Chondrocyte (in vitro differentiated cells): Measurements from ENCODE around the gene PLXND1. TPM values are rescaled to one million over a fixed set of nuclear protein-coding genes. Genes with fewer than 3 reads are reported as not detected.

Source experiments
- DNase-seq: peaks from one replicate; pipeline ENCODE4 v3.0.0; 2021; ENCODE audit warnings: mixed read lengths, low spot score
- H3K27ac Mint-ChIP-seq: one replicate; pipeline ENCODE4 v1.8.0; 2021; ENCODE audit warnings: mild to moderate bottlenecking, moderate library complexity, mixed read lengths; ENCODE audit not compliant: unreplicated experiment
- H3K27me3 Mint-ChIP-seq: 2 replicates; pipeline ENCODE4 v1.8.0; 2021; ENCODE audit warnings: low read depth, mixed read lengths
- H3K36me3 Mint-ChIP-seq: 2 replicates; pipeline ENCODE4 v1.8.0; 2021; ENCODE audit warnings: low read depth, mixed read lengths
- H3K4me1 Mint-ChIP-seq: 2 replicates; pipeline ENCODE4 v1.8.0; 2021; ENCODE audit warnings: low read depth, mild to moderate bottlenecking, mixed read lengths
- H3K4me3 Mint-ChIP-seq: one replicate; pipeline ENCODE4 v1.8.0; 2021; ENCODE audit warnings: mild to moderate bottlenecking, moderate library complexity, mixed read lengths; ENCODE audit not compliant: unreplicated experiment
- H3K9me3 Mint-ChIP-seq: 2 replicates; pipeline ENCODE4 v1.8.0; 2021; ENCODE audit warnings: low read depth, mixed read lengths
- CTCF ChIP-seq: fragments of 200-600 bp; sonication (generic); IDR thresholded peaks from 2 replicates; pipeline ENCODE4 v1.5.0; 2021; ENCODE audit warnings: antibody characterized with exemption, mild to moderate bottlenecking, moderate library complexity
- total RNA-seq: library from RNA; stranded (reverse); gene quantifications from 3 replicates; pipeline ENCODE4 v1.2.1, GENCODE V29; 2021

Gene PLXND1
- total RNA-seq, 1 donor from 2014 or later: 267 TPM

DNA sequence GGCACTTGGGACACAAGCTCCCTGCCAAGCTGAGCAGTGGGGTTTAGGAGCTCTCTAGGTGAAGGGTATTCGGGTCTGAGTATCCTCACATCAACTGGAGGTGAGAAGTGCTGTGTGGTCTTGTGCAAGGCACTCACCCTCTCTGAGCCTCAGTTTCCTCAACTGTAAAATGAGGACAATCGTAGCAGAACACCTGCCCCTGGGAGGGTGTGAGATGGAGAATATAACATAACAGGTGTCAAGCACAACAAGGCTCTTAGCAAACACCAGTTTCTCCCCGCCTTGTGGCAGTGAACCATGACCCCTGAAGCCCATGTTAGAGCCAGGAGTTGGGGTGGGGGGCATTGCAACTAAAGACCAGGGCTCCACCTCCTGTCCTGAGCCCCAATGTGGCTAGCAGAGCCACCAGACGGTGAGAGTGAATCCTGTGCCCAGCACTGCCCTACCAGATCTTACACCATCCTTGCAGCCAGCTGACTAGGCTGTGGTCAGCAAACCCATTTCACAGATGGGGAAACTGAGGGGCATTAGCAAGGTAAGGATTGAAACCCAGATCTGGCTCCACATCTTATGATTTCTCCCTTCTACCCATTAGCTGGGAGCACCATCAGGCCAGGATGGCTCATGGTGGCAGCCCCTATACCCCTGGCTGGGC lies 2.6 kb upstream of the PLXND1 start:
- Mint-ChIP-seq H3K4me1 (peaks cover 63% of the 10 kb centered on the region), H3K36me3 (peaks cover 2% of the 10 kb centered on the region), H3K27ac (peak overlapping the region; percentile 87), H3K27me3 (no peaks in the 10 kb centered on the region), H3K4me3 (peak overlapping the region; percentile 16), H3K9me3 (no peaks in the 10 kb centered on the region)
- peak; percentile 3 for TF ChIP-seq CTCF
- DNase-seq: no peak

GRCh38 chr3:129608087-129608935 lies 1.8 kb upstream of the PLXND1 start:
- Mint-ChIP-seq H3K36me3 (peaks cover 2% of the 10 kb centered on the region), H3K27ac (peak overlapping the region; percentile 87), H3K4me3 (peak overlapping the region; percentile 16), H3K9me3 (no peaks in the 10 kb centered on the region), H3K27me3 (no peaks in the 10 kb centered on the region), H3K4me1 (peaks cover 71% of the 10 kb centered on the region)
- TF ChIP-seq CTCF: peak; percentile 73
- no peak for DNase-seq

DNA sequence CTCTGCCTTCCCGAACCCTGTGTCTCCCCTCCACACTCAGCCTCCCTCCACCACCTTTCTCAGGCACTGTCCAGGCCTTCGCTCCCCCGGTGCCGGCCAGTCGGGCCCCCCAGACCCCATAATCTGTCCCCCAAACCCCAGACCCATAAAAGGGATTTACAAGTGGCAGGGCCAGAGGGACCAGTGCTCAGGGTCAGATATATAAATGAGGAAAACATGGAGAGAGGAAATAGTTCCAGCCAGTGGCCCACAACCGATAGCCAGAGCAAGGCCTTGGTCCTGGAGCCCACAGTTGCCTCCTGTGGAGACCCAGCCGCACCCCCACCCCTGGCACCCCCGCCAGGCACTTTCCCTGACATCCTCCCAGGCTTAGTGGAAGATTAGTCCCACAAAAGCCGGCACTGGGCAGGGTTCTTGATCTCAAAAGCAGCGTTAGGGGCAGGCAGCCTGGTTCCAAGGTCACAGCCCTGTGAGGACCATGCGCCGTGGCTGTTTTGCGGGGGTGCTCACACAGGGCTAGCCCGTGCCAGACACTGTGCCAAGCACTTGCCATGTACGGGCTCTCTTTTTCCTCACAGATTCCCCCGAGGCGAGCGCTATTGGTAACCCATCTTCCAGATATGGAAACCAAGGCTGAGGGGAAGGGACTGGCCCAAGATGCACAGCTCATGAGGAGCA lies 1.1 kb upstream of the PLXND1 start:
- no peak for DNase-seq
- H3K27ac Mint-ChIP-seq: peak overlapping the region; percentile 98
- no peaks in the 10 kb centered on the region for H3K27me3 Mint-ChIP-seq
- peaks cover 77% of the 10 kb centered on the region for H3K4me1 Mint-ChIP-seq
- no peaks in the 10 kb centered on the region for H3K9me3 Mint-ChIP-seq
- peak overlapping the region; percentile 74 for H3K4me3 Mint-ChIP-seq
- H3K36me3 Mint-ChIP-seq: peaks cover 2% of the 10 kb centered on the region
- no peak for TF ChIP-seq CTCF

GRCh38 chr3:129605922-129606635 lies 397 bp downstream of the PLXND1 start:
- Mint-ChIP-seq H3K36me3 (peaks cover 2% of the 10 kb centered on the region), H3K27ac (peak overlapping the region; percentile 97), H3K4me1 (peaks cover 77% of the 10 kb centered on the region), H3K9me3 (no peaks in the 10 kb centered on the region), H3K27me3 (no peaks in the 10 kb centered on the region), H3K4me3 (peak overlapping the region; percentile 98)
- TF ChIP-seq CTCF: no peak
- no peak for DNase-seq
